ENCODE results near the gene HYI.

HYI gene

GRCh38 chr1:43444836-43445235 is 8.9 kb downstream of the HYI start:
- no peak for DNase-seq (ENCODE audit: low read depth, low spot score)

GRCh38 chr1:43444151-43444828 is 9.4 kb downstream of the HYI start:
- no peak for DNase-seq (ENCODE audit: low read depth, low spot score)

GRCh38 chr1:43443197-43443946 is 10.4 kb downstream of the HYI start:
- DNase-seq (ENCODE audit: low read depth, low spot score), result no peak

- no peak for DNase-seq (ENCODE audit: low read depth, low spot score)
Measured at GRCh38 chr1:43442756-43443155, 11.0 kb downstream of the HYI start.

GRCh38 chr1:43441894-43442637 is 11.7 kb downstream of the HYI start:
- DNase-seq (ENCODE audit: low read depth, low spot score), result no peak

- DNase-seq (ENCODE audit: low read depth, low spot score), result no peak
Measured at GRCh38 chr1:43441166-43441893, 12.4 kb downstream of the HYI start.

GRCh38 chr1:43440358-43440757 is 13.4 kb downstream of the HYI start:
- DNase-seq (ENCODE audit: low read depth, low spot score), result no peak

GRCh38 chr1:43439781-43440180 is 13.9 kb downstream of the HYI start:
- no peak for DNase-seq (ENCODE audit: low read depth, low spot score)

GRCh38 chr1:43438953-43439581 is 14.7 kb downstream of the HYI start:
- no peak for DNase-seq (ENCODE audit: low read depth, low spot score)

- no peak for DNase-seq (ENCODE audit: low read depth, low spot score)
Measured at GRCh38 chr1:43438576-43438952, 15.2 kb downstream of the HYI start.

GRCh38 chr1:43438006-43438405 is 15.7 kb downstream of the HYI start:
- DNase-seq (ENCODE audit: low read depth, low spot score), result no peak

GRCh38 chr1:43437031-43437973 is 16.4 kb downstream of the HYI start:
- DNase-seq (ENCODE audit: low read depth, low spot score), result no peak

- DNase-seq (ENCODE audit: low read depth, low spot score), result no peak
Measured at GRCh38 chr1:43436371-43436770, 17.4 kb downstream of the HYI start.

- no peak for DNase-seq (ENCODE audit: low read depth, low spot score)
Measured at GRCh38 chr1:43435146-43436145, 18.3 kb downstream of the HYI start.

GRCh38 chr1:43434256-43434655 is 19.5 kb downstream of the HYI start:
- no peak for DNase-seq (ENCODE audit: low read depth, low spot score)

- no peak for DNase-seq (ENCODE audit: low read depth, low spot score)
Measured at GRCh38 chr1:43432907-43433306, 20.8 kb downstream of the HYI start.

GRCh38 chr1:43432171-43432860 is 21.4 kb downstream of the HYI start:
- DNase-seq (ENCODE audit: low read depth, low spot score), result no peak

GRCh38 chr1:43431676-43432075 is 22.1 kb downstream of the HYI start:
- no peak for DNase-seq (ENCODE audit: low read depth, low spot score)

GRCh38 chr1:43430831-43431230 is 22.9 kb downstream of the HYI start:
- no peak for DNase-seq (ENCODE audit: low read depth, low spot score)
